Superior temporal gyrus (tissue), 1 donor: ENCODE measurements around the gene TRAF1.

Source experiments
- DNase-seq: peaks from one replicate; pipeline ENCODE4 v3.0.0-alpha.2; 2016; ENCODE audit errors: extremely low spot score

Gene TRAF1

GRCh38 chr9:120889606-120890271, 36.9 kb downstream of the TRAF1 start:
- DNase-seq, result no peak

- DNase-seq, result no peak
Observed at GRCh38 chr9:120888626-120889025, 38.0 kb downstream of the TRAF1 start.

- no peak for DNase-seq
Observed at GRCh38 chr9:120886490-120886967, 40.1 kb downstream of the TRAF1 start.

- DNase-seq, result no peak
Observed at GRCh38 chr9:120885958-120886357, 40.6 kb downstream of the TRAF1 start.

GRCh38 chr9:120885457-120885856, 41.1 kb downstream of the TRAF1 start:
- DNase-seq, result no peak

- DNase-seq, result no peak
Observed at GRCh38 chr9:120883608-120883996, 43.0 kb downstream of the TRAF1 start.

GRCh38 chr9:120882935-120883607, 43.5 kb downstream of the TRAF1 start:
- no peak for DNase-seq

- no peak for DNase-seq
Observed at GRCh38 chr9:120879446-120879845, 47.1 kb downstream of the TRAF1 start.

- no peak for DNase-seq
Observed at GRCh38 chr9:120878188-120879130, 48.1 kb downstream of the TRAF1 start.

GRCh38 chr9:120877276-120878034, 49.1 kb downstream of the TRAF1 start:
- DNase-seq, result peak; percentile 71

GRCh38 chr9:120876842-120877240, 49.8 kb downstream of the TRAF1 start, which contains the start of gene PHF19:
PHF19 (minus strand) TSS chr9:120877188; CDS start chr9:120874741, 2,447 bp downstream.
- no peak for DNase-seq

- peak; percentile 71 for DNase-seq
Observed at GRCh38 chr9:120875954-120876841, 50.4 kb downstream of the TRAF1 start.

- DNase-seq, result no peak
Observed at GRCh38 chr9:120875643-120875953, 51.0 kb downstream of the TRAF1 start.

GRCh38 chr9:120875195-120875565, 51.4 kb downstream of the TRAF1 start:
- DNase-seq, result no peak

GRCh38 chr9:120874226-120875194, 52.1 kb downstream of the TRAF1 start:
- no peak for DNase-seq

GRCh38 chr9:120873512-120873911, 53.1 kb downstream of the TRAF1 start:
- DNase-seq, result no peak

- no peak for DNase-seq
Observed at GRCh38 chr9:120872791-120873502, 53.6 kb downstream of the TRAF1 start.

GRCh38 chr9:120870206-120870605, 56.4 kb downstream of the TRAF1 start:
- no peak for DNase-seq

GRCh38 chr9:120869726-120870125, 56.9 kb downstream of the TRAF1 start:
- no peak for DNase-seq
